ENCODE data around the gene DPCD.
"Not testable (repeated sequence)": the region's sequence is repeated elsewhere in the genome, so short reads cannot be mapped to it uniquely, and the experiment has no call there.

The DPCD gene

DNA sequence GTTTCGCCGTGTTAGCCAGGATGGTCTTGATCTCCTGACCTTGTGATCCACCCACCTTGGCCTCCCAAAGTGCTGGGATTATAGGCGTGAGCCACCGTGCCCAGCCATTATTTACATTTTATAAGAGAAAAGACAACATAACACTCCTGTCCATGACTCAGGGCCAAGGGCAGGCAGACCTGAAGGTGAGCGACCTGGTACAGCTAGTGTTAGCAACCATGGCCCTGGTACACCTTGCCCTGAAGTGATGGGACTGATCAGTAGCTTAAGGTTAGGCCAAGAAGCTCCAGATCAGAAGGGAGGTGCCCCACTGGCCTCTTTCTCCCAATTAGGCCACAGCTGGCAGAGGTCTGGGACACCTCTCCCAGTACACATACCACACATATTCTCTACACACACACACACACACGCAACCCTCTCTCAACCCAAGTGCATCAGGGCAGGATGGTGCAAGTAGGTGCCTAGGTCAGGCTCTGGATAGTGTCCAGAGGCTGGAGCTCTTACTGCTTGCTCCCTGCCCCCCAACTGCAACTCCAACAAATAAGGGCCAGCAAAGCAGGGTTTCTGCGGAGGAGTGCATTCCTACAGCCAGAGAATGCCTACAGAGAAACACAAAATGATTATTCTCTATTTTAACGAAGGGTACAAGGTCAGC, 43.8 kb downstream of the DPCD start:
- Histone ChIP-seq H3K9ac (ENCODE audit: low read length) (no peak overlapping the region), H3K9me3 (ENCODE audit: control insufficient read depth, low read length) (no peaks in the 10 kb centered on the region), H3K27me3 (replicated peaks; ENCODE audit: control insufficient read depth, insufficient read depth, low read length) (no peaks in the 10 kb centered on the region), H3K4me3 (ENCODE audit: low read length) (no peak overlapping the region), H3K4me1 (ENCODE audit: control insufficient read depth, insufficient read depth, low read length) (no peaks in the 10 kb centered on the region), H3K36me3 (ENCODE audit: control insufficient read depth, insufficient read depth, low read length, severe bottlenecking) (no peaks in the 10 kb centered on the region)
- DNase-seq (ENCODE audit: low read depth) = no peak

DNA sequence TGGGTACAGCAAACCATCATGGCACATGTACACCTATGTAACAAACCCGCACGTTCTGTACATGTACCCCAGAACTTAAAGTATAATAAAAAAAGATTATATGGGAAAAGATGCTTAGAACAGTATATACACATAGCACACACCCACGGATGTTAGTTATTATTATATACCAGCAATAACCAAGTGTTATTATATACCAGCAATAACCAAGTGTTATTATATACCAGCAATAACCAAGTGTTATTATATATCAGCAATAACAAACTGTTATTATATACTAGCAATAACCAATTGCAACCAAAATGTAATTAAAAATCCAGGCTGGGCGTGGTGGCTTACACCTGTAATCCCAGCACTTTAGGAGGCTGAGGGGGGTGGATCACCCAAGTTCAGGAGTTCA, 45.4 kb downstream of the DPCD start:
- not testable (repeated sequence) for DNase-seq (ENCODE audit: low read depth); H3K4me3 ChIP-seq (ENCODE audit: low read length); H3K9me3 ChIP-seq (ENCODE audit: control insufficient read depth, low read length); H3K9ac ChIP-seq (ENCODE audit: low read length); H3K4me1 ChIP-seq (ENCODE audit: control insufficient read depth, insufficient read depth, low read length); H3K36me3 ChIP-seq (ENCODE audit: control insufficient read depth, insufficient read depth, low read length, severe bottlenecking); H3K27me3 ChIP-seq (replicated peaks; ENCODE audit: control insufficient read depth, insufficient read depth, low read length)

DNA sequence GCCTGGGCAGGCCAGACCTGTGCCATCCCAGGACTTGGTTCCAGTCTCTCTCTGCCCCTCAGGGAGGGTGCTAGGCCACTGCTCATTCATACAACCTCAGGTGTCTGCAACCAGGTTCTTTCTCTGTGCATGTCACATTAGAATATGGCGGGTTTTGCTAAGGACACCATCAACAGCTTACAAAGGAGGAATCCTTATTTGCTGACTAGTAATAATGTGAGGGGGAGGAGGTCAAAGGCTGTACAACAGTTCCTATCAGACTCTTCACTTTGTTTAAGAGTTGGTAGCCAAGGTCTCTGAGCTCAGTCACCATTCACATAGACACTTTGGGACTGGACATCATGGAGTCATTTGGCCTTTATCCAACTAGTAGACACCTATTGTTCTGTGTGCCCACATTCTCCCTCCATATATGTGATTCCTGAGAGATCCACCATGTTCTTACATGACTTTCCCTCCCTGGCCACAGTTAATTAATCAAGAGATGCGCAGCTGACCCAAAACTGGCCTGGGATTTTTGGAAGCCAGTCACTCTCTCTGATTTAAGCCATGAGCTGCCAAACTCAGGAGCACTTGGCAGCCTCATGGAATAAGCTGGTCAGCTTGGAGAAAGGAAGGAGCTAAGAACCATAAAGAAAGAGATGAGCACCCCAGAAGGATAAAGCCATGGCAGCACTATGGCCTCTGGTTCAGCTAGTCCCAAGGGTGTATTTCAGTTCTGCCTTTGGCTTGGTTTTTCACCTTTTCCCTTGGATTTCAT, 51.2 kb downstream of the DPCD start:
- no peaks in the 10 kb centered on the region for H3K9me3 ChIP-seq (ENCODE audit: control insufficient read depth, low read length)
- no peaks in the 10 kb centered on the region for H3K27me3 ChIP-seq (replicated peaks; ENCODE audit: control insufficient read depth, insufficient read depth, low read length)
- H3K4me1 ChIP-seq (ENCODE audit: control insufficient read depth, insufficient read depth, low read length) = no peaks in the 10 kb centered on the region
- H3K36me3 ChIP-seq (ENCODE audit: control insufficient read depth, insufficient read depth, low read length, severe bottlenecking) = peaks cover 16% of the 10 kb centered on the region
- H3K9ac ChIP-seq (ENCODE audit: low read length) = no peak overlapping the region
- no peak overlapping the region for H3K4me3 ChIP-seq (ENCODE audit: low read length)
- DNase-seq (ENCODE audit: low read depth) = no peak

DNA sequence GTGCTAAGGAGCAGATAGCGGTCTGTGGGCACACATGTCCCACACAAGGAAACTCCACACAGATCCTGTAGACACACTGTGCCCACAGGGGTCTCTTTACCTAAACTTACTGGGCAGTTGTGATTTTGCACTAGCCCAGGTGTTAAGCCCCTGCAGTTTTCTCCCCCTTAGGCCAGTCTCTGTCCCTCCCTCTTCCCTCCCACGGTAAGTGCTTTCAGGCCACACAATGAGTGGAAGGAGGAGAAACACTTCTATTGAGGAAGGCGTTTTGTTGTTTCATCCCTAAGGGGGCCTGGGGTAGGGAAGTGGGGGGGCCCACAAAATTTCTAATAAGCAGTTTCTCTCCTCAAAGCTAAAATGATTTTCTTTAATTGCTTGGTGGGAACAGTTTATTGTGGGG, 55.4 kb downstream of the DPCD start:
- H3K4me1 ChIP-seq (ENCODE audit: control insufficient read depth, insufficient read depth, low read length) = no peaks in the 10 kb centered on the region
- no peak for DNase-seq (ENCODE audit: low read depth)
- no peaks in the 10 kb centered on the region for H3K27me3 ChIP-seq (replicated peaks; ENCODE audit: control insufficient read depth, insufficient read depth, low read length)
- H3K9me3 ChIP-seq (ENCODE audit: control insufficient read depth, low read length) = no peaks in the 10 kb centered on the region
- no peak overlapping the region for H3K4me3 ChIP-seq (ENCODE audit: low read length)
- H3K36me3 ChIP-seq (ENCODE audit: control insufficient read depth, insufficient read depth, low read length, severe bottlenecking) = peaks cover 10% of the 10 kb centered on the region
- H3K9ac ChIP-seq (ENCODE audit: low read length) = no peak overlapping the region

DNA sequence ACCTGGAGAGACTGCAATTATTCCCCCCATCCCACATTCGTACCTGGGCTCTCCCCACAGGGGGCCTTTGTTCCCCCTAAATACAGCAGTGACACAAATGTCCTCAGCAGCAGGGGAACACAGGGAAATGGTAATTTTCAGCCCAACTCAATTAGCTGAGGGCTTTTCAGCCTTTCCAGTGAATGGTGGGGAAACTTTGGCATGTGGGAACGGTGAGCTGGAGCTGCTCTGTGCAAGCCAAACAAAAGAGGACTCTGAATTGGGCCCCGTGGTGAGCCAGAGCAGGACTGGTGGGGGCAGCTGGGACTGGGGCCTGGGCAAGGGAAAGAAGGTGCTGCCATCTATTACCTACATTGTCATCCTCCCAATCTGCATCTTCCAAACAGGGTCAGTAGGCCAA, 55.9 kb downstream of the DPCD start:
- Histone ChIP-seq H3K9me3 (ENCODE audit: control insufficient read depth, low read length) (no peaks in the 10 kb centered on the region), H3K4me1 (ENCODE audit: control insufficient read depth, insufficient read depth, low read length) (no peaks in the 10 kb centered on the region), H3K36me3 (ENCODE audit: control insufficient read depth, insufficient read depth, low read length, severe bottlenecking) (peaks cover 9% of the 10 kb centered on the region), H3K4me3 (ENCODE audit: low read length) (no peak overlapping the region), H3K27me3 (replicated peaks; ENCODE audit: control insufficient read depth, insufficient read depth, low read length) (no peaks in the 10 kb centered on the region), H3K9ac (ENCODE audit: low read length) (no peak overlapping the region)
- DNase-seq (ENCODE audit: low read depth) = no peak

DNA sequence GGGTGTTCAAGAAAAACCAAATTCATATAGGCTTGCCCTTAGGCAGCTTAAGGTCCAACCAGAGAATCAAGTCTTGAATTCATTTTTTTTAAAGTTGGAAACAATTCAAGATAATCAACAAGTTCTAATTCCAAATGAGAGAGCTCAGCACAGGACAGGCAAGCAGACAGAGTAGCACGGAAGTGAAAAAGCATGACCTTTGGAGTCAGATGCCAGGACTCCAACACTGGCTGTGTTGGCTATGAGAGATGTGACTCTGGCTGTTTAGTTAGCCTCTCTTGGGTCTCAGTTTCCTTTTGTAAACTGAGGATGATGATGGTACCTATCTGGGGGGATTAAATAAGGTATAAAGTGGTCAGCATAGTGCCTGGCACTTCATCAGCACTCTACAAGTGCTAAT, 57.5 kb downstream of the DPCD start:
- Histone ChIP-seq H3K9me3 (ENCODE audit: control insufficient read depth, low read length) (no peaks in the 10 kb centered on the region), H3K4me3 (ENCODE audit: low read length) (no peak overlapping the region), H3K4me1 (ENCODE audit: control insufficient read depth, insufficient read depth, low read length) (no peaks in the 10 kb centered on the region), H3K9ac (ENCODE audit: low read length) (no peak overlapping the region), H3K27me3 (replicated peaks; ENCODE audit: control insufficient read depth, insufficient read depth, low read length) (no peaks in the 10 kb centered on the region), H3K36me3 (ENCODE audit: control insufficient read depth, insufficient read depth, low read length, severe bottlenecking) (peaks cover 5% of the 10 kb centered on the region)
- DNase-seq (ENCODE audit: low read depth) = no peak

DNA sequence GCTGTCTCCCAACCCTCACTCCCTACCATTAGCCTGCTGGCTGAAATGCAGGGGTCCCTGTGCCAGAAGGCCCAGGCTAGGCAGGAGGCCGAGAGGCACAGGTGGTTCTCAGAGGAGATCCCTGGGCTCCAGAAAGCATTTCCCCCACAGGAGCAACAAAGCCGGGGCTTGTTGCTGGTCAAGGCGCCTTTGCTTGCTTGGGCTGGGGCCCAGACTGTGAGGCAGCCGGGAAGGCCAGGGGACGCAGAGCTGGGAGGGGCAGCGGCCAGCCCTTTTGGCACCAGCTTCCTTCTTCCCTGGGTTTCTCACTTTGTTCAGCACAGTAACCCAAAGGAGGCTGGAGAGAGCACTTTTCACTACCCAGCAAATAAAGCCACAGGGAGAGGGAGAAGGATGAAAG, 58.2 kb downstream of the DPCD start:
- no peak overlapping the region for H3K4me3 ChIP-seq (ENCODE audit: low read length)
- H3K27me3 ChIP-seq (replicated peaks; ENCODE audit: control insufficient read depth, insufficient read depth, low read length) = no peaks in the 10 kb centered on the region
- DNase-seq (ENCODE audit: low read depth) = no peak
- H3K9ac ChIP-seq (ENCODE audit: low read length) = no peak overlapping the region
- H3K4me1 ChIP-seq (ENCODE audit: control insufficient read depth, insufficient read depth, low read length) = no peaks in the 10 kb centered on the region
- H3K36me3 ChIP-seq (ENCODE audit: control insufficient read depth, insufficient read depth, low read length, severe bottlenecking) = peaks cover 8% of the 10 kb centered on the region
- H3K9me3 ChIP-seq (ENCODE audit: control insufficient read depth, low read length) = no peaks in the 10 kb centered on the region

DNA sequence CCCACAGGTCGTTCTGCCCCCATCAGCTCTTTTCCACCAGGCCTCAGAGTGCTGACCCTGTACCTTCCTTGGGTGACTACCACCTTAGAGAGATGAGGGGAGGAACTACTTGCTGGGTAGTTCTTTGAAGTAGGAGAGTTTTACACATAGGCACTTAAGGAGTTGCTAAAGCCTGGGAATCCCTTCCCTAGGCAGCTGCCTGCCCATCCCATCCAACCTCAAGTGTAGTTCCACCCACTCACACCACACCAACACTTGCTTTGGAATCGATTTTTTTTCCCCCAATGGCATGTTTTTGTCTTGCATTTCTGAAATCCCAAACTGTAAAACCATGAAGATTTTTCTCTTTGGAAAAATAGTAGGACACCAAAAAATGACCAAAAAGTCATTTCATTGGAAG, 59.1 kb downstream of the DPCD start:
- no peaks in the 10 kb centered on the region for H3K27me3 ChIP-seq (replicated peaks; ENCODE audit: control insufficient read depth, insufficient read depth, low read length)
- no peaks in the 10 kb centered on the region for H3K4me1 ChIP-seq (ENCODE audit: control insufficient read depth, insufficient read depth, low read length)
- DNase-seq (ENCODE audit: low read depth) = no peak
- H3K9ac ChIP-seq (ENCODE audit: low read length) = no peak overlapping the region
- peaks cover 10% of the 10 kb centered on the region for H3K36me3 ChIP-seq (ENCODE audit: control insufficient read depth, insufficient read depth, low read length, severe bottlenecking)
- H3K4me3 ChIP-seq (ENCODE audit: low read length) = no peak overlapping the region
- H3K9me3 ChIP-seq (ENCODE audit: control insufficient read depth, low read length) = no peaks in the 10 kb centered on the region

DNA sequence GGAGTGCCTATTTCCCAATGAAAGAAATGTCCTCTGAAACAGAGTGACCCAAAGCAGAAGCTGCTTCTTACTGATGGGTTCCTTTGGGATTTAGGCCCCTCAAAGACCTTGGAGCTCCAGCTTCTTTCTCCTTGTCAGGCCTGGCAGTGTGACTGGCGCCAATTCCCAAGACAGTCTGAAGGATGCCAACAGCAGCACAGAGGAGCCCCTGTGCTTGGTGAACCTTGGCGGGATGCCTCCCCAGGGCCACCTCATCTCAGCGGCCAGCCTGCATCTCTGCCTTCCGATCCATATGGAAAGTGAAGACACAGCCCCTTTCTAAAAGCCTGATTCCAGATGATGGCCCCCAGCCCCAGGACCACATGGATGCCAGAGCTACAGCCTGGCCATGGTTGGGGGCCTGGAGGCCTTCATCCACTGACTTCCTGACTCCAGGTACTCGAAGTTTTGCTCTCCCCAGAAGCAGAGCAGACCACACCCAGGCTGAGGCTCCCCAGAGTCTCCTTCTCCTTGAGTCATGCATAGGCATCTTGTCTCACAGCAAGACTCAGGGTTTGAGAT, 61.5 kb downstream of the DPCD start:
- DNase-seq (ENCODE audit: low read depth) = no peak
- Histone ChIP-seq H3K4me1 (ENCODE audit: control insufficient read depth, insufficient read depth, low read length) (no peaks in the 10 kb centered on the region), H3K27me3 (replicated peaks; ENCODE audit: control insufficient read depth, insufficient read depth, low read length) (no peaks in the 10 kb centered on the region)

DNA sequence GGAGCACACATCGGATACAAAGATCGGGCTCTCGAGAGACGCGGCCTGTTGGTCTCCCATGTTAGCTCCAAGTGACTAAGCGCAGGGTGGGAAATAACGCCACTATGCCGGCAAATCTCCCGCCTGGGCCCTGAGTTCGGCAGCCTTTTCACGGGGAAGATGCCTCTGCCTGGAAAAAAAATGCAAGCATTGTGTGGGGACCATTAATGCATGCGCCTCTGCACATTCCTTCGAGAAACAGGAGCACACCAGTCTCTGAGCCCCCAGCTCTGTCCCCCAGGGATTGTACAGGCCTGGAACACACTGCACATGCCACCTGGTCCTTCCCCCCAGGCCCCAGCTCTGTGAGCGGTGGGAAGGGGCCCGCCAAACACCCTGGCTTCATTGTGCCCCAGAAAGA, 62.7 kb downstream of the DPCD start:
- DNase-seq (ENCODE audit: low read depth) = no peak
- peaks cover 8% of the 10 kb centered on the region for H3K4me1 ChIP-seq (ENCODE audit: control insufficient read depth, insufficient read depth, low read length)

More for the DNA sequence above, 61.5 kb downstream of the DPCD start:
- Histone ChIP-seq H3K36me3 (ENCODE audit: control insufficient read depth, insufficient read depth, low read length, severe bottlenecking) (peaks cover 23% of the 10 kb centered on the region), H3K9me3 (ENCODE audit: control insufficient read depth, low read length) (no peaks in the 10 kb centered on the region), H3K9ac (ENCODE audit: low read length) (no peak overlapping the region), H3K4me3 (ENCODE audit: low read length) (no peak overlapping the region)

DNA sequence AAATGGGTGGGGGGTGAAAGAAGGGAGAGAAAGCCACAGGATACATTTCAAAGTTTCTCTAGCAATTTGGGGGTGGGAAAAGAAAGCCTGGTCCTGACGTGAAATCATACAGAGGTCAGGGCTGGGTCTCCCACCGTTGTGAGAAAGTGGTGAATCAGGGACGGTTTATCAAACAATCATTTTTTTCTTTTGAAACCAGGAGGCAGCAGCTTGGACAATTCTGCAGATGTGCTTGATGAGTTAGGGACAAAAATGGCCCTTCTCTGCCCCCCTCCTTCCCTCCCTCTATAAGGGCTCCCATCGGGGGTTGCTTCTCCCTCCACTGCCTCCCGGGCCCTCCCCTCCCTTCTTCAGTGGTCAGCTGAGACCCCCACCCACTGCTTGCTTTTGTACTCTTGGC, 63.2 kb downstream of the DPCD start:
- no peaks in the 10 kb centered on the region for H3K27me3 ChIP-seq (replicated peaks; ENCODE audit: control insufficient read depth, insufficient read depth, low read length)
- H3K36me3 ChIP-seq (ENCODE audit: control insufficient read depth, insufficient read depth, low read length, severe bottlenecking) = peaks cover 23% of the 10 kb centered on the region
- H3K9me3 ChIP-seq (ENCODE audit: control insufficient read depth, low read length) = no peaks in the 10 kb centered on the region
- DNase-seq (ENCODE audit: low read depth) = no peak
- no peak overlapping the region for H3K4me3 ChIP-seq (ENCODE audit: low read length)
- H3K9ac ChIP-seq (ENCODE audit: low read length) = no peak overlapping the region
- peaks cover 9% of the 10 kb centered on the region for H3K4me1 ChIP-seq (ENCODE audit: control insufficient read depth, insufficient read depth, low read length)

More for the DNA sequence above, 62.7 kb downstream of the DPCD start:
- peaks cover 23% of the 10 kb centered on the region for H3K36me3 ChIP-seq (ENCODE audit: control insufficient read depth, insufficient read depth, low read length, severe bottlenecking)
- H3K9me3 ChIP-seq (ENCODE audit: control insufficient read depth, low read length) = no peaks in the 10 kb centered on the region
- no peaks in the 10 kb centered on the region for H3K27me3 ChIP-seq (replicated peaks; ENCODE audit: control insufficient read depth, insufficient read depth, low read length)
- H3K4me3 ChIP-seq (ENCODE audit: low read length) = no peak overlapping the region
- no peak overlapping the region for H3K9ac ChIP-seq (ENCODE audit: low read length)

Data from adipocyte (in vitro differentiated cells).